ENCODE data around the gene EHBP1.

The EHBP1 gene

DNA sequence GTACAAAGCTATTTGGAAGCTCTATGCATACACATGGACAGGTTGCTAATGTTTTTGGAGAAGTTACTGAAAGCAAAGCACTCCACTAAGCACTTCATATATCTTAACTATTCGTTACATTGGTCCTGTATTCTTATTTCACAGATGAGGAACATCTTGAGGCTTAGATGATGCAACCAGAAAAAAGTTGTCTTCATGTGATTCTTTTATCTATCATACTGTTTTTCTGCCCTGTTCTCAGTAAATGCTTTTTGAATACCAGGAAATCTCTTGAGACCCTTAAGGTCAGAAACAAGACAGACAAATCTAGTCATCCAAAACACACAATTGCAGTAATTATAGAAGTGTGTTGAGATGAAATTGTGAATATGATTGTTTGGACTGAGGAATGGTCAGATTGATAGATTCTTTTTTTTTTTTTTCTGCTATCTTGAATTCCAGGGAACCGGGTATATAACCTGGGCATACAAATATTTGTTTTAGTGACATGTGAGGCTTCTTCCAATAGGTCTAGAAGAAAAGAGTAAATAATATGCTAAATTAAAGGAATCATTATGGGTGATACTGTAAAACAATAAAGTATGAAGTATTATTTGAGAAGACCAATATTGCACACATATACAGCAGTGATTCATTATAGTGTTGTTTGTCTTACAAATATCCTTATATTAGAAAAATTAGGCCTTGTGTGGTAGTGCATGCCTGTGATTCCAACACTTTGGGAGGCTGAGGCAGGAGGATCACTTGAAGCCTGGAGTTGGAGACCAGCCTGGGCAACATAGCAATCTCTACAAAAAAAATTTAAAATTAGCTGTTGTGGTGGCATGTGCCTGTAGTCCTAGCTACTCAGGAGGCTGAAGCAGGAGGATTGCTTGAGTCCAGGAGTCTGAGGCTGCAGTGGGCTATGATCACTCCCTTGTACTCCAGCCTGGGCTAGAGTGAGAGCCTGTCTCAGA is 33.7 kb downstream of the EHBP1 start:
- no peak for TF ChIP-seq EZH2phosphoT487 (IDR thresholded peaks at IDR 0.05; ENCODE audit: borderline replicate concordance)
- TF ChIP-seq, protein P1, sequence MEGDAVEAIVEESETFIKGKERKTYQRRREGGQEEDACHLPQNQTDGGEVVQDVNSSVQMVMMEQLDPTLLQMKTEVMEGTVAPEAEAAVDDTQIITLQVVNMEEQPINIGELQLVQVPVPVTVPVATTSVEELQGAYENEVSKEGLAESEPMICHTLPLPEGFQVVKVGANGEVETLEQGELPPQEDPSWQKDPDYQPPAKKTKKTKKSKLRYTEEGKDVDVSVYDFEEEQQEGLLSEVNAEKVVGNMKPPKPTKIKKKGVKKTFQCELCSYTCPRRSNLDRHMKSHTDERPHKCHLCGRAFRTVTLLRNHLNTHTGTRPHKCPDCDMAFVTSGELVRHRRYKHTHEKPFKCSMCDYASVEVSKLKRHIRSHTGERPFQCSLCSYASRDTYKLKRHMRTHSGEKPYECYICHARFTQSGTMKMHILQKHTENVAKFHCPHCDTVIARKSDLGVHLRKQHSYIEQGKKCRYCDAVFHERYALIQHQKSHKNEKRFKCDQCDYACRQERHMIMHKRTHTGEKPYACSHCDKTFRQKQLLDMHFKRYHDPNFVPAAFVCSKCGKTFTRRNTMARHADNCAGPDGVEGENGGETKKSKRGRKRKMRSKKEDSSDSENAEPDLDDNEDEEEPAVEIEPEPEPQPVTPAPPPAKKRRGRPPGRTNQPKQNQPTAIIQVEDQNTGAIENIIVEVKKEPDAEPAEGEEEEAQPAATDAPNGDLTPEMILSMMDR (conservative IDR thresholded peaks at IDR 0.05; ENCODE audit: low read length): no peak
- H3K4me2 ChIP-seq (ENCODE audit: low read depth, low read length, poor library complexity, severe bottlenecking): no peak overlapping the region
- no peaks in the 10 kb centered on the region for H3K36me3 ChIP-seq (ENCODE audit: insufficient read depth, low read length)
- H2AFZ ChIP-seq (ENCODE audit: low read length): no peak overlapping the region
- H3K9me3 ChIP-seq (ENCODE audit: insufficient read depth, low read depth, low read length): no peaks in the 10 kb centered on the region
- peaks cover 33% of the 10 kb centered on the region for H3K4me1 ChIP-seq (ENCODE audit: insufficient read depth, low read length, poor library complexity, severe bottlenecking)
- peaks cover 72% of the 10 kb centered on the region for H3K79me2 ChIP-seq (ENCODE audit: insufficient read depth, low read length)
- H3K27me3 ChIP-seq (ENCODE audit: insufficient read depth, low read length, poor library complexity, severe bottlenecking): no peaks in the 10 kb centered on the region
- H4K20me1 ChIP-seq (ENCODE audit: insufficient read depth, low read length, poor library complexity, severe bottlenecking): no peaks in the 10 kb centered on the region
- no peaks in the 10 kb centered on the region for H3K9me2 ChIP-seq (replicated peaks; ENCODE audit: low read depth, low read length)
- no peak overlapping the region for H3K9ac ChIP-seq (ENCODE audit: low read depth, low read length, poor library complexity, severe bottlenecking)
- peaks cover 4% of the 10 kb centered on the region; the same call in 1 of the 2 replicates for H3F3A ChIP-seq (ENCODE audit: low read depth)
- H3K4me3 ChIP-seq (ENCODE audit: low read length, poor library complexity, severe bottlenecking): no peak overlapping the region

- H2AFZ ChIP-seq (ENCODE audit: low read length): no peak overlapping the region
- H3K4me1 ChIP-seq (ENCODE audit: insufficient read depth, low read length, poor library complexity, severe bottlenecking): peaks cover 42% of the 10 kb centered on the region
- no peak overlapping the region for H3K9ac ChIP-seq (ENCODE audit: low read depth, low read length, poor library complexity, severe bottlenecking)
- H4K20me1 ChIP-seq (ENCODE audit: insufficient read depth, low read length, poor library complexity, severe bottlenecking): no peaks in the 10 kb centered on the region
- peaks cover 73% of the 10 kb centered on the region for H3K79me2 ChIP-seq (ENCODE audit: insufficient read depth, low read length)
- H3K36me3 ChIP-seq (ENCODE audit: insufficient read depth, low read length): no peaks in the 10 kb centered on the region
- H3K9me2 ChIP-seq (replicated peaks; ENCODE audit: low read depth, low read length): no peaks in the 10 kb centered on the region
- no peak overlapping the region for H3K4me3 ChIP-seq (ENCODE audit: low read length, poor library complexity, severe bottlenecking)
- TF ChIP-seq, protein P1 (conservative IDR thresholded peaks at IDR 0.05; ENCODE audit: low read length): no peak
- no peak for TF ChIP-seq EZH2phosphoT487 (IDR thresholded peaks at IDR 0.05; ENCODE audit: borderline replicate concordance)
- peaks cover 4% of the 10 kb centered on the region; the same call in 1 of the 2 replicates for H3F3A ChIP-seq (ENCODE audit: low read depth)
- no peak overlapping the region for H3K4me2 ChIP-seq (ENCODE audit: low read depth, low read length, poor library complexity, severe bottlenecking)
- H3K27me3 ChIP-seq (ENCODE audit: insufficient read depth, low read length, poor library complexity, severe bottlenecking): no peaks in the 10 kb centered on the region
- H3K9me3 ChIP-seq (ENCODE audit: insufficient read depth, low read depth, low read length): no peaks in the 10 kb centered on the region
Observed at GRCh38 chr2:62740221-62740620, 34.7 kb downstream of the EHBP1 start.

- Histone ChIP-seq H3K9me2 (replicated peaks; ENCODE audit: low read depth, low read length) (no peaks in the 10 kb centered on the region), H3K27me3 (ENCODE audit: insufficient read depth, low read length, poor library complexity, severe bottlenecking) (no peaks in the 10 kb centered on the region), H3K9me3 (ENCODE audit: insufficient read depth, low read depth, low read length) (no peaks in the 10 kb centered on the region), H2AFZ (ENCODE audit: low read length) (no peak overlapping the region), H3K4me3 (ENCODE audit: low read length, poor library complexity, severe bottlenecking) (no peak overlapping the region), H4K20me1 (ENCODE audit: insufficient read depth, low read length, poor library complexity, severe bottlenecking) (no peaks in the 10 kb centered on the region), H3K36me3 (ENCODE audit: insufficient read depth, low read length) (no peaks in the 10 kb centered on the region), H3F3A (ENCODE audit: low read depth) (peaks cover 4% of the 10 kb centered on the region; the same call in 1 of the 2 replicates), H3K79me2 (ENCODE audit: insufficient read depth, low read length) (peaks cover 73% of the 10 kb centered on the region), H3K9ac (ENCODE audit: low read depth, low read length, poor library complexity, severe bottlenecking) (no peak overlapping the region), H3K4me2 (ENCODE audit: low read depth, low read length, poor library complexity, severe bottlenecking) (peak overlapping the region; percentile 17), H3K4me1 (ENCODE audit: insufficient read depth, low read length, poor library complexity, severe bottlenecking) (peaks cover 50% of the 10 kb centered on the region)
- TF ChIP-seq, protein P1 (conservative IDR thresholded peaks at IDR 0.05; ENCODE audit: low read length): no peak
- no peak for TF ChIP-seq EZH2phosphoT487 (IDR thresholded peaks at IDR 0.05; ENCODE audit: borderline replicate concordance)
Observed at GRCh38 chr2:62741127-62741526, 35.6 kb downstream of the EHBP1 start.
